Jurkat, Clone E6-1 (cell line): Measurements from ENCODE around the gene OSBP2.
A peak's percentile ranks its signal among the peaks of the same experiment; 100 is the strongest.
"Not testable (repeated sequence)": the region's sequence is repeated elsewhere in the genome, so short reads cannot be mapped to it uniquely, and the experiment has no call there.

Experiments used
- DNase-seq: peaks from one replicate; pipeline ENCODE4 v3.0.0-alpha.2; 2011; ENCODE audit warnings: low read depth, low spot score
- H3K4me3 ChIP-seq: 2 replicates; pipeline ENCODE4 v1.5.1; 2011; ENCODE audit warnings: mild to moderate bottlenecking, low read length, control low read depth, moderate library complexity

The OSBP2 gene

GRCh38 chr22:30714062-30714461 is 19.4 kb downstream of the OSBP2 start:
- no peak for DNase-seq
- H3K4me3 ChIP-seq, result no peak overlapping the region

DNA sequence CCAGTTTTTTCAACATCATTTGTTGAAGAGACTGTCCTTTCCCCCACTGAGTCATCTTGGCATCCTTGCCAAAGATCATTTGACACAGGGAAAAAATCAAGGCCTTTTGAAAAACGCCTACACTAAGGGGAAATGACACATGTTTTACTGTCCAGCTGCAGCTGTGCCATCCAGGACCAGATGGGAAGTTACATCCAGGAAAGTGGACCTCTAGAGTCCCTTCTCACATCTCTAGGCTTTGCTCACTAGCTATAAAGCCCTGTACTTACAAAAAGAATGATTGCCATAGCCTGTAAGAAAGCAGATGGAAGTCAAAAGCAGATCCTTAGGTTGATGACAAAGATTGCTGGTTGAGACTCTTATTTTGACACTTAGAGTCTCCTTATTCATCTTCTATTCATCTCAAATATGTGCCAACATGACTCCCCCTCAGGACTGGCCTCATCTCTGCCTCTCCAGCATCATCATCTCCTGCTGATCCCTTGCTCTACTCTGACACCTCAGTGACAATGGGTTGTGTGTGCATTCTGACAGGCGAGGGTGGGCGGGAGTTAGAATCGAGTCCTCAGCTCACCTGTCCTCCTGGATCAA is 22.8 kb downstream of the OSBP2 start:
- DNase-seq, result no peak
- no peak overlapping the region for H3K4me3 ChIP-seq

DNA sequence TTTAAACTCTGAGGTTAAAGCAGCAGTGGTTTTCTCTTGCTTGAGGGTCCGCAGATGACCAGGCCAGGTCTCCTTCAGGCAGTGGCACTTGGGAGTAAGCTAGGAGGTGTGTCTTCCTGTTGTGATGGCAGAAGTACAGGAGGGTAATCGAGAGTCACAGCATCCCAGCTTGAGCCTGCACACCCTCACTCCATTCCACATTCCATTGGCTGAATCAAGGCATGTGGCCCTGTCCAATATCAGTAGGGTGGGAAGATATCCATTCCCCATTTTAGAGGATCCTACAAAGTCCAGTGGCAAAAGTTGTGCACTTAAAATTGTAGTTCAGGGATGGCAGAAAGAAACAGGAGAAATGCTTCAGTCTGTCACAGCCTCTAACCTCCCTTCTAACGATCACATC is 23.3 kb downstream of the OSBP2 start:
- no peak overlapping the region for H3K4me3 ChIP-seq
- no peak for DNase-seq

DNA sequence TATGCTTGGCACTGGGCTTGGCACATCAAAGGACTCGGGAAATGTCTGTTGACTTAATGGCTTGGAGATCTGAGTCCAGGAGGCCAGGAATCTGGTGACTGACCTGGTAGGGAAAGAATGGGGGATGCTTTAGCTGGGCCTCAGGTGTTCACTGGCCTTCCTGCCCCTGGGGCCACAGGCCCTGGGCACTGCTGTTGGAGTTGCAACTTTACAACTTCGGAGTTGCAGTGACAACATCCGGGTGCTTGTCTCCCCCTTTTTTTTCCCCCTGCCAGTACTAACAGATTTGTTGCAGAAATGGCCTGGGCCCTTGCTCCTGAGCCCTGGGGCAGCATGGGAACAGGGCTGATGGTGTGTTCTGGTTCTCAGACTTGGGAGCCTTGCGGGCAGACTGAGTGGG is 23.8 kb downstream of the OSBP2 start:
- no peak overlapping the region for H3K4me3 ChIP-seq
- DNase-seq, result no peak

GRCh38 chr22:30718938-30719337 is 24.3 kb downstream of the OSBP2 start:
- H3K4me3 ChIP-seq, result no peak overlapping the region
- DNase-seq, result no peak

DNA sequence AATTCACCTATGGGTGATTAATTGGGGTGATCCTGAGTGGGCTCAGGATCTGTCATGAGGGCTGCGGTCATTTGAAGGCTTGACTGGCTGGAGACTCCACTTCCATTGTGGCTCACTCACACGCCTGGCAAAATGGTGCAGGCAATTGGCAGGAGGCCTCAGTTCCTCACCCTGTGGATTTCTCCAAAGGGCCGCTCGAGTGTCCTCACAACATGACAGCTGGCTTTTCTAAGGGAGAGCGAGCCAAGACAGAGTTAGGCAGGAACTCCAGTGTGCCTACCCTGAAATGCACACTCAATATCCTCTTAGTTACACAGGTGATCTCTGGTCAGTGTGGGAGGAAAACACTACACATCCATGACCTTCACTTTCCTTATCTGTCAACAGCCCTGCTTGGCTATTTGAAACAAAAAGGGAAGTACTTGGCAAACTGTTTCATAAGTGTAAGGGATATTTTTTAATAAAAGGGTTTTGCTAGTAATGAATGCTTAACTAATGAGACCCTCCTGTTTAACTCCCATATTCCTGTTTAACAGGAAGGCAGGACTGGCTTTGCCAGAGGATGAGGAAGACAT is 25.7 kb downstream of the OSBP2 start:
- H3K4me3 ChIP-seq, result no peak overlapping the region
- no peak for DNase-seq

DNA sequence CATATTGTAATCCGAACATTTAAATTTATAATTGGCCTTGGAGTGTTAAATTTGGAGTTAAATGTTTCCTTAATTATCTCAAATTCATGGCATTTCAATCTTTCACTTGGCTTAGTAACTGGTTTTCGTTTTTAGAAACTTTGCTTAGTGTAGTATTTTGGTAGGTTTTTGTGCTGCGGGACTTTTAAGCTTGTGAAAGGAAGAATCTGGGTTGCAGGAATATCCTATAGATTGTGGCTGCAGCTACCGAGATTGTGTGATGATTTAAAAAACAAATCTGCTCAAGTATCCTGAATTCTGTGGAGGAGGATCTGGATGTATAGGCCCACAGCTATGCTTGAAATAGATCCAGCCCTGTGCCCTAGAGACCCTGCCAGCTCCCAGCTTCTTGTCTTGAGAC is 27.1 kb downstream of the OSBP2 start:
- no peak for DNase-seq
- H3K4me3 ChIP-seq, result no peak overlapping the region

GRCh38 chr22:30728826-30729225 is 34.2 kb downstream of the OSBP2 start:
- no peak for DNase-seq
- H3K4me3 ChIP-seq, result no peak overlapping the region

- DNase-seq, result no peak
- no peak overlapping the region for H3K4me3 ChIP-seq
Observed at GRCh38 chr22:30731658-30732057, 37.0 kb downstream of the OSBP2 start.

DNA sequence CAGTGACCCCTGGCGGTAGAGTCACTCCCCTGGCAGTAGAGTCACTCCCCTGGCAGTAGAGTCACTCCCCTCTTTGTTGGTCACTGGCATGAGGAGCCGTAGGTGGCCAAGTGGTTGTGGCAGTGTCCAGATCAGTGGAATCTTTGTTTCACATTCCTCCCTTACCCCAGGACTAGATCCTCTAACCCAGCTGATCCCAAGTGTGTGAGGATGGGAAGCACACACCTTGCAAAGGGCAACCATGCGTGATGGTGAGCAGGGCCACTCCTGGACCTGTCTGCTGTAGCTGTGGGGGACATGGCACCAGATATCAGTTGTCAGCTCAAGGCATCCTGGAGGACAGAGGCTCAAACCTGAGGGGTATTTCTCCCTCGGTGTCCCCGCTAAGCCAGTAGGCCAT is 37.8 kb downstream of the OSBP2 start:
- DNase-seq, result no peak
- H3K4me3 ChIP-seq, result no peak overlapping the region

GRCh38 chr22:30733181-30733631 is 38.5 kb downstream of the OSBP2 start:
- DNase-seq, result no peak
- H3K4me3 ChIP-seq, result no peak overlapping the region

GRCh38 chr22:30740007-30740406 is 45.3 kb downstream of the OSBP2 start:
- H3K4me3 ChIP-seq, DNase-seq: not testable (repeated sequence)

DNA sequence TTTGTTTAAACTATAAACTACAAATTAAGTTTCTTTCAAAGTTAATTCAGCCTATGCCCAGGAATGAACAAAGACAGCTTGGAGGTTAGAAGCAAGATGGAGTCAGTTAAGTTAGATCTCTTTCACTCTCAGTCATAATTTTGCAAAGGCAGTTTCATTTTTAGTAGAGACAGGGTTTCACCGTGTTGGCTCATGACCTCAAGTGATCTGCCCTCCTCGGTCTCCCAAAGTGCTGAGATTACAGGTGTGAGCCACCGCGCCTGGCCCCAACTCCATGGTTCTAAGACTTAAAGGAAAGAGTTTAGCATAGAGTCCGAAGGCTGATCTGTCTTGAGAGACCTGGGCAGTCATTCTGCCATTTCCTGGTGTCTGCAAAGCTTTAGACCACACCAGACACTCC is 45.8 kb downstream of the OSBP2 start:
- DNase-seq, H3K4me3 ChIP-seq: not testable (repeated sequence)

DNA sequence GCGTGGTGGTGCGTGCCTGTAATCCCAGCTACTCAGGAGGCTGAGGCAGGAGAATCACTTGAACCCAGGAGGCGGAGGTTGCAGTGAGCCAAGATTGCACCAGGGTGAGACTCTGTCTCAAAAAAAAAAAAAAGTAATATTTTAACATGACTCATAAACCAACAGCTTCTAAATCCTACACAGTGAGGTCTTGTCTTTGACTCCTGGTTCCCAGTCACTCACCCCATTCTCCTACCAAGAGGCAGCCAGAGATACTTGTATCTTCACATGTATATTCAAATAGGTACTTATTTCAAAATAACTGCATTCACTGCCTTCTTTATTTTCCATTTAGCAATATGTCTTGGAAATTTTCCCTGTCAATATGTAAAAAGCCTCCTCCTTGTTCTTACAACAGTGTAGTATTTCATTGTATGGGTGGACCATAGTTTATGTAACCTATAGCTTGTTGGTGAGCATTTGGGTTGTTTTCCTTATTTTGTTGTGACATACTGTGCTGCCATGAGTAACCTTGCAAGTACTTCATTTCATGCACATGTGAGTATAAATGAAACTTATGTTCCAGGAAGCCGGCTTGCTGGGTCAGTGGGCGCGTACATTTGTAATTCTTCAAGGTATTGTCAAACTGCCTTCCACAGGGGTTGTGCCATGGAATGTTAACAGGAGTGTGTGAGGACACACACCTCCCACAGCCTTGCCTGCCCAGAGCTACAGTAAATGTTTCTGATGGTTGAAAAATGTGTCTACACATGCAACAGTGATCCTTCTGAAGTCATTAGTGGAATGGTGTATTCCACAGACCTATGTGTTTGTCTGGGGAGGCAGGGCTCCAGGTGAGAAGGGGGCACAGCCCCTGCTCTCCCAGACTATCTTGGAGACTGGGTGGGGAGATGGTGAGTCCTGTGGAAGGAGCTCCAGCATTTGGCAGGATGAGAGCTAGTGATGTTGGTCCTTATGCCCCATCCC is 47.9 kb downstream of the OSBP2 start:
- DNase-seq, result no peak
- no peak overlapping the region for H3K4me3 ChIP-seq

DNA sequence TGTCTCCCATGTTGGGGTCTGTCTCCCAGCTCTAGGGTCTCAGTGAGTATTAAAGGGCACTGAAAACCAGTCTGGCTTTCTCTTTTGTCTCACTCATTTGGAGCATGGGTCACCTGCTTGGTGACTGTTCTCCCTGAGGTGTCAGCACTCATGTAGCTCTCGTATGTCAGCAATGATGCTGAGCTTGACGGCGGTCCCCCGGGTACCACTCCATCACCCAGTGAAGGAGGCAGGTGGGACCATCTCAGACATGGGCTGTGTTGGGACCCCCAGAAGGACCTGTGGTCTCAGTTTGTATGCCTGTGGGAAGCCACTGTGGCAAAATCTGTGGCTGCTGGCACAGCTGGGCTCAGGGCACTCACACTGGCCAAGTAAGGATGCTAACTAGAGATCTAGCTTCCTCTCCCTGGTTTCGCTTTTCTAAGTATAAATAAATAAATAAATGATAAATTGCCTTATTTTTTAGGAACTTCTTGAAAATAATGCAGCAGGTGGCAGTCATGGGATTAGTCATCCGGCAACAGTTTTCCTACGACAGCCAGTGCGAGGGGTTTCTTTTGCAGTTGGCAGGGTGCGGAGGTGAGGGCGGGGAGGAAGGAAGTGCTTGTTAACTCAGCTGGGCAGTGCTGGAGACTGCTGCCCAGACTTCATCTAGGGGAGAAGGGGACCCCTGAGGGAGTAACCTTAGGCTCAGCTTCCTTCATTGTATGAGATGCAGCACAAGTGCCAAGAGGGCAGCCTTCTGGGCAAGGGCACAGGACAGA is 48.8 kb downstream of the OSBP2 start:
- DNase-seq, result no peak
- no peak overlapping the region for H3K4me3 ChIP-seq

DNA sequence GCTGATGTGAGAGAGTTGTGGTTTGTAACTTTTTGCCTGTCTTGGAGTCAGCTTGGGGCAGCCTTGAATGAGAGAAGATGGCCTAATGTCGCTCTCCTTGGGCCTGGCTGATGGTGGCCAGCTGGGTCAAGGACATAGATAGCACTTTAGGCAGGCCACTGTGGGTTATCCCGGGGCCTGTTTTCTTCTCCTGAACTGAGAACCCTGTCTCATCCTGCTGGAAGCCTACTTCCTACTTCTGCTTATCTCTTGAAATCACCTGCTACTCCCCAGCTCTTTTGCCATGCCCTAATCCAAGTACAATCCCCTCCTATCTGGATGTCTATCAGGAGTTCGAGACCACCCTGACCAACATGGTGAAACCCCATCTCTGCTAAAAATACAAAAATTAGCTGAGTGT is 49.5 kb downstream of the OSBP2 start:
- H3K4me3 ChIP-seq, result no peak overlapping the region
- DNase-seq, result no peak

DNA sequence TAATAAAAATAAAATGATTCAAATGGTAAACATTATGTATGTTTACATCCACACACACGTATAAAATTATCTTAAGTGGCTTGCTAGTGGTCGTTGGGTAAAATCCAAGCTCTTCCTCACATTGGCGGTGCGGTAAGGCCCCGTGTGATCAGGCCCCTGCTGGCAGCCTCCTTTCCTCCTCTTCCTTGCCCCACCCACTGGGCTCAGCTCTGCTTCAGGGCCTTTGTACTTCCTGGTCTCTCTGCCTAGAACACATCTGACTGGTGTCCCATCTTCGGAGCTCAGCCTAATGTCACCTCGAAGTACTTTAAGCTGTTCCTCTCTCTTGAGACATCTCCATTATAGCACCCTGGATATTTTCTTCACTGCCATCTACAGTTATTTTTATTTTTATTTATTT is 52.8 kb downstream of the OSBP2 start:
- H3K4me3 ChIP-seq, result no peak overlapping the region
- peak; percentile 9 for DNase-seq

DNA sequence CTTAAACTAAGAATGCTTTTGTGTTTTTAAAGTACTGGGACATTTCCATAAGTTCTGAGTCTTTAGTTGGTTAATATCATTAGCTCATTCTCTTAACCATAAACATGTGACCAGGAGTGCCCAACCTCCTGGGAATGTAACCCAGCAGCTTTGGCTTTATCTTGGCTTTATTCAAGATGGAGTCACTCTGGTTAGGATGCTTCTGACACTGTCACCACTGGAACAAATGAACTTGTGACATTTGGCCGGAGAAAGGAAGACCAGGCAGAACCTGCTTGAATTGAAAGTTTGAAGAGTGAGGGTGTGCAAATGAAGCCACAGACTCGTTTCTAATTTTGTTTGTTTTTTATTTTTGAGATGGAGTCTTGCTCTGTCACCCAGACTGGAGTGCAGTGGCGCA is 54.6 kb downstream of the OSBP2 start:
- DNase-seq, result no peak
- no peak overlapping the region for H3K4me3 ChIP-seq

DNA sequence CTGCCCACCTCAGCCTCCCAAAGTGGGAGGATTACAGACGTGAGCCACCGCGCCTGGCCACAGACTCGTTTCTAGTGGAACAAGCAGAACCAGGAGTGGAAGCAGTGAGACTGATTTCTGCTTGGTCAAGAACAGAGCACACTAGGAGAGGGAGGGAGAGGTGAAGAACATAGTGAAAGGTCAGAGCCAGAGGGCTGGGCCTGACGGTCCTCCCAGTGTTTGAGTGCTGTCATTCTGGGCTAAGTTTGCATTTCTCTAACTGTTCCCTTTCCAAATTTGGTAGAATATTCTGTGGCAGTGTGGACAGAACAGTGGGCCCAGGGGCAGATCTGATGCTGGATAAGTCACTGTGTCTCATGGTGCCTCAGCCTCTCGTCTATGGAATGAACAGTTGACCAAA is 55.2 kb downstream of the OSBP2 start:
- DNase-seq, result no peak
- H3K4me3 ChIP-seq, result no peak overlapping the region

DNA sequence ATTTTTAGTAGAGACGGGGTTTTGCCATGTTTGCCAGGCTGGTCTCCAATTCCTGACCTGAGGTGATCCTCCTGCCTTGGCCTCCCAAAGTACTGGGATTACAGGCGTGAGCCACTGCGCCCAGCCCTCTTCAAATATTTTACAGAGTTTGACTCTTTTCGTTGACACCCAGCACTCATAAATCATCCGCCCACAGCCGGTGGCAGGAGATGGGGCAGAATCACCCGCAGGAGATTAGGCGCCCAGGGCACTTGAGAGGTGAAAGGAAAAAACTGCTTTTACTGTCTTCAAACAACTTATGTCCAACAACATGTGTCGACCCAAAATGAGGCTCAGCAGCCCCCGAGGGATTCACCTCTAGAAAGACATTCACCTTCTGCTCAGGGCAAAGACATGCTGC is 56.9 kb downstream of the OSBP2 start:
- no peak for DNase-seq
- H3K4me3 ChIP-seq, result no peak overlapping the region
